IMR-90 (cell line): ENCODE data around the gene FER. TPM values are rescaled to one million over a fixed set of nuclear protein-coding genes. Genes with fewer than 3 reads are reported as not detected.

Experiments
- ATAC-seq: fragments of 200-7000 bp; cut with Tn5 transposase; 2 replicates; pipeline ENCODE4 v1.9.1; 2020; ENCODE audit warnings: low read depth, mild to moderate bottlenecking, moderate library complexity
- BruUV-seq: library from RNA; stranded (reverse); fragments of 400-500 nt; replicated peaks from 2 replicates; lab custom pipeline; 2021; lab: Mats Ljungman, UMichigan
- CTCF ChIA-PET: fragments of 300-600 bp; formaldehyde crosslinking; extraction: SDS; loops from one replicate; lab custom pipeline; 2021; ENCODE audit warnings: antibody characterized with exemption; lab: Yijun Ruan, JAX
- POLR2A ChIA-PET: fragments of 300-600 bp; sonication (Branson Sonifier 250); formaldehyde crosslinking; loops from one replicate; lab custom pipeline; 2022; ENCODE audit warnings: antibody characterized with exemption; ENCODE audit not compliant: unreplicated experiment; lab: Charles Lee
- DNase-seq: peaks from one replicate; pipeline ENCODE4 v3.0.0; 2013
- H2AFZ ChIP-seq: replicated peaks from 2 replicates; pipeline ENCODE3; 2013; ENCODE audit warnings: low read length, mild to moderate bottlenecking; ENCODE audit not compliant: poor library complexity
- H2AK5ac ChIP-seq: 2 replicates; pipeline ENCODE4 v1.6.1; 2013; ENCODE audit warnings: low read depth, low read length, inconsistent platforms
- H2AK9ac ChIP-seq: replicated peaks from 2 replicates; pipeline ENCODE3; 2013; ENCODE audit warnings: mild to moderate bottlenecking, low read depth, low read length, moderate library complexity; ENCODE audit not compliant: poor library complexity
- H2BK120ac ChIP-seq: 2 replicates; pipeline ENCODE4 v1.6.1; 2013; ENCODE audit warnings: low read depth, low read length, inconsistent platforms
- H2BK15ac ChIP-seq: 3 replicates; pipeline ENCODE4 v1.6.1; 2013; ENCODE audit warnings: low read depth, low read length, inconsistent platforms
- H2BK20ac ChIP-seq: 2 replicates; pipeline ENCODE4 v1.6.1; 2013; ENCODE audit warnings: low read depth, mild to moderate bottlenecking, inconsistent platforms, low read length, moderate library complexity
- H2BK5ac ChIP-seq: 2 replicates; pipeline ENCODE4 v1.6.1; 2013; ENCODE audit warnings: mild to moderate bottlenecking, low read depth, low read length, inconsistent platforms; ENCODE audit not compliant: poor library complexity, severe bottlenecking
- H3K14ac ChIP-seq: replicated peaks from 2 replicates; pipeline ENCODE4 v1.6.1; 2013; ENCODE audit warnings: low read depth, low read length, inconsistent platforms
- H3K18ac ChIP-seq: 2 replicates; pipeline ENCODE4 v1.6.1; 2013; ENCODE audit warnings: low read depth, low read length, control low read depth
- H3K23ac ChIP-seq: 2 replicates; pipeline ENCODE4 v1.6.1; 2013; ENCODE audit warnings: low read depth, low read length, inconsistent platforms
- H3K27ac ChIP-seq: 2 replicates; pipeline ENCODE4 v1.5.1; 2013; ENCODE audit warnings: mild to moderate bottlenecking, control low read depth, low read length; ENCODE audit not compliant: insufficient read depth
- H3K27me3 ChIP-seq: 2 replicates; pipeline ENCODE4 v1.6.1; 2013; ENCODE audit warnings: low read length; ENCODE audit not compliant: control insufficient read depth, insufficient read depth
- H3K36me3 ChIP-seq: 2 replicates; pipeline ENCODE4 v1.6.1; 2013; ENCODE audit warnings: low read length, mixed read lengths; ENCODE audit not compliant: control insufficient read depth, insufficient read depth
- H3K4ac ChIP-seq: 2 replicates; pipeline ENCODE4 v1.6.1; 2013; ENCODE audit warnings: low read depth, low read length, inconsistent platforms
- H3K4me1 ChIP-seq: 2 replicates; pipeline ENCODE4 v1.6.1; 2013; ENCODE audit warnings: low read length, mixed read lengths; ENCODE audit not compliant: control insufficient read depth, insufficient read depth
- H3K4me2 ChIP-seq: 2 replicates; pipeline ENCODE4 v1.6.1; 2013; ENCODE audit warnings: low read depth, mild to moderate bottlenecking, control low read depth, low read length, moderate library complexity
- H3K4me3 ChIP-seq: 2 replicates; pipeline ENCODE4 v1.5.1; 2013; ENCODE audit warnings: low read depth, mild to moderate bottlenecking, control low read depth, low read length, moderate library complexity; ENCODE audit not compliant: insufficient read depth
- H3K56ac ChIP-seq: 2 replicates; pipeline ENCODE4 v1.6.1; 2013; ENCODE audit warnings: low read length, inconsistent platforms; ENCODE audit not compliant: insufficient read depth; ENCODE audit errors: extremely low read depth
- H3K79me1 ChIP-seq, 2 experiments: 2 replicates each; pipeline ENCODE4 v1.6.1; 2013; ENCODE audit warnings: low read length in 2 of 2, inconsistent platforms in 1 of 2, low read depth in 1 of 2
- H3K9ac ChIP-seq: 2 replicates; pipeline ENCODE4 v1.6.1; 2013; ENCODE audit warnings: low read depth, low read length, control low read depth
- H3K9me1 ChIP-seq: 2 replicates; pipeline ENCODE4 v1.6.1; 2013; ENCODE audit warnings: low read length, inconsistent platforms; ENCODE audit not compliant: insufficient read depth
- H3K9me3 ChIP-seq: 2 replicates; pipeline ENCODE4 v1.6.1; 2013; ENCODE audit warnings: low read length; ENCODE audit not compliant: control insufficient read depth, insufficient read depth
- H4K20me1 ChIP-seq: 2 replicates; pipeline ENCODE4 v1.6.1; 2013; ENCODE audit warnings: low read length, inconsistent platforms; ENCODE audit not compliant: insufficient read depth
- H4K5ac ChIP-seq: 2 replicates; pipeline ENCODE4 v1.6.1; 2013; ENCODE audit warnings: mild to moderate bottlenecking, low read depth, low read length, control low read depth
- H4K8ac ChIP-seq, 2 experiments: 2 replicates each; pipeline ENCODE4 v1.6.1; 2013; ENCODE audit warnings: low read depth in 2 of 2, low read length in 2 of 2, control low read depth in 1 of 2, inconsistent platforms in 1 of 2
- H4K91ac ChIP-seq: 2 replicates; pipeline ENCODE4 v1.6.1; 2013; ENCODE audit warnings: low read depth, low read length, inconsistent platforms; ENCODE audit not compliant: insufficient read depth
- CEBPB ChIP-seq: IDR thresholded peaks from 2 replicates; pipeline ENCODE4 v1.6.1; 2012; ENCODE audit warnings: low read depth, low read length, improper control_type of control experiment
- FOS ChIP-seq: fragments of 150-350 bp; IDR thresholded peaks from 2 replicates; pipeline ENCODE4 v1.6.1; 2016; ENCODE audit warnings: low read depth, low read length
- MAFK ChIP-seq: IDR thresholded peaks from 2 replicates; pipeline ENCODE4 v1.6.1; 2012; ENCODE audit warnings: low read depth, low read length, improper control_type of control experiment
- MAZ ChIP-seq: IDR thresholded peaks from 2 replicates; pipeline ENCODE4 v1.6.1; 2012; ENCODE audit warnings: low read depth, mild to moderate bottlenecking, low read length, improper control_type of control experiment, moderate library complexity, borderline replicate concordance
- MXI1 ChIP-seq: IDR thresholded peaks from 2 replicates; pipeline ENCODE4 v1.6.1; 2012; ENCODE audit warnings: low read depth, mild to moderate bottlenecking, low read length, moderate library complexity, borderline replicate concordance
- POLR2A ChIP-seq: IDR thresholded peaks from 2 replicates; pipeline ENCODE4 v1.6.1; 2012; ENCODE audit warnings: mild to moderate bottlenecking, low read depth, low read length
- SMC3 ChIP-seq: fragments of 150-350 bp; IDR thresholded peaks from 2 replicates; pipeline ENCODE4 v1.6.1; 2016; ENCODE audit warnings: low read depth, mild to moderate bottlenecking, antibody characterized with exemption, low read length, moderate library complexity
- WGBS, 2 experiments: methylation state at CpG; one replicate each; pipeline versions ENCODE4 v1.1.5 to v1.1.7; 2013; ENCODE audit warnings: missing lambda C conversion rate in 2 of 2; ENCODE audit not compliant: insufficient read length in 1 of 2; ENCODE audit errors: extremely low coverage in 2 of 2; 5-methylcytosine and 5-hydroxymethylcytosine counted together
- dilution Hi-C: fragments of 300-500 bp; cut with HindIII; formaldehyde crosslinking; loops from one replicate; pipeline ENCODE4 v1.14.3; 2018; ENCODE audit warnings: low sequenced_read_pairs; ENCODE audit not compliant: unreplicated experiment
- in situ Hi-C: fragments of 300-500 bp; cut with MboI; formaldehyde crosslinking; loops from 3 replicates; pipeline ENCODE4 v1.14.3; 2019; ENCODE audit warnings: low sequenced_read_pairs, inconsistent platforms, mixed read lengths
- intact Hi-C: fragments of 100-400 bp; cut with micrococcal nuclease; formaldehyde crosslinking; loops from 2 replicates; pipeline ENCODE4 v1.10.0; 2022
- polyA plus RNA-seq, 3 experiments: library from polyadenylated mRNA; depleted of rRNA; stranded (reverse); fragments of >200 nt; gene quantifications; 2 replicates each; pipeline ENCODE4 v1.2.3, GENCODE V29; 2012; ENCODE audit warnings: low replicate concordance in 1 of 3
- total RNA-seq: library from RNA; depleted of rRNA; stranded (reverse); fragments of >200 nt; gene quantifications from 2 replicates; pipeline ENCODE4 v1.2.3, GENCODE V29; 2012

Gene FER
- total and polyA plus RNA-seq, 2 of the 4 experiments (the other 2 are of a cell fraction) = 3.5 to 32.4 TPM

DNA sequence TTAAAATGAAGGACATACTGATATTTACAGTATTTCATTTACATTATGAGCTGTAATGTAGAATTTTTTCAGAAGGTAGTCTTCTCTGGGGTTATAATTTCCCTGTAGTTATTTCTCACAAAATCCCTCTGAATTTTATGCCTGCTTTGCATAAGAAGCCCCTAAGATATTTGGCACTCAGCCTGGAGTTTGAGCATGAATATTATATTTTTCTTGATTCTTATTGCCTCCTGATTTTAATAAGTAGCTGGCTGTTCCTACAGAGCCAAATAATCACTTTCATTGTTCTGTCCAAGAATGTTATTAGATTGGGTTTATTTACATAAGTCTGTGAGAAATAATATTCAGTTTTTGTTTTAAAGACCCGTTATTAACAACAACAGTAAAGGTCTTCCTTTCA is 195.0 kb downstream of the FER start:
- no peaks in the 10 kb centered on the region for H4K20me1 ChIP-seq
- H3K23ac ChIP-seq = no peak overlapping the region
- no peak for DNase-seq
- no peak overlapping the region for H3K4me2 ChIP-seq
- no peak overlapping the region for H3K27ac ChIP-seq
- no peak overlapping the region for H3K4ac ChIP-seq
- no peak overlapping the region for H4K8ac ChIP-seq
- H2AK9ac ChIP-seq = no peak overlapping the region
- H2BK5ac ChIP-seq = no peak overlapping the region
- no peak overlapping the region for H4K5ac ChIP-seq
- no CpG with 5 or more reads among the region's 1 CpG for WGBS, 2 experiments
- POLR2A ChIA-PET = no interaction called here
- H2AFZ ChIP-seq = no peak overlapping the region
- CTCF ChIA-PET = no interaction called here
- H3K14ac ChIP-seq = no peak overlapping the region
- BruUV-seq = no TSS peak
- no peak for ATAC-seq
- H3K79me1 ChIP-seq = no peaks in the 10 kb centered on the region
- in situ Hi-C loops (no loop called here), intact Hi-C loops (no loop called here), dilution Hi-C loops (no loop called here)
- H3K27me3 ChIP-seq = no peaks in the 10 kb centered on the region
- no peak overlapping the region for H3K9ac ChIP-seq
- no peak overlapping the region for H2BK15ac ChIP-seq
- H3K4me1 ChIP-seq = no peaks in the 10 kb centered on the region
- no peak overlapping the region for H2BK20ac ChIP-seq
- no peak overlapping the region for H4K91ac ChIP-seq
- no peaks in the 10 kb centered on the region for H3K36me3 ChIP-seq
- H3K18ac ChIP-seq = no peak overlapping the region
- no peak overlapping the region for H3K56ac ChIP-seq
- no peaks in the 10 kb centered on the region for H3K9me3 ChIP-seq
- TF ChIP-seq FOS = no peak
- TF ChIP-seq MAZ = no peak
- TF ChIP-seq MXI1 = no peak
- TF ChIP-seq CEBPB = no peak
- no peak for TF ChIP-seq POLR2A
- no peak for TF ChIP-seq SMC3
- no peak for TF ChIP-seq MAFK
- no peak overlapping the region for H2BK120ac ChIP-seq
- H3K4me3 ChIP-seq = no peak overlapping the region
- H3K9me1 ChIP-seq = no peaks in the 10 kb centered on the region; the same call in 1 of the 2 replicates
- H2AK5ac ChIP-seq = no peak overlapping the region
